SU-DHL-6 (cell line): Measurements from ENCODE around the gene PGAP3.

Source experiments
- H2AFZ ChIP-seq: fragments of 200-600 bp; sonication (generic); 2 replicates; pipeline ENCODE4 v1.6.1; 2014; ENCODE audit warnings: low read depth, mild to moderate bottlenecking, moderate library complexity, mixed read lengths, antibody characterized with exemption, low read length; ENCODE audit not compliant: severe bottlenecking
- H3F3A ChIP-seq: fragments of 200-600 bp; shearing (Covaris generic); 2 replicates; pipeline ENCODE4 v1.6.0; 2016; ENCODE audit warnings: antibody characterized with exemption, mild to moderate bottlenecking; ENCODE audit not compliant: insufficient read depth
- H3K27ac ChIP-seq: fragments of 200-600 bp; sonication (generic); 2 replicates; pipeline ENCODE4 v1.5.1; 2016; ENCODE audit warnings: low read depth, mild to moderate bottlenecking, low read length, moderate library complexity, mixed read lengths
- H3K27me3 ChIP-seq: fragments of 200-600 bp; sonication (generic), shearing (Covaris generic); 2 replicates; pipeline ENCODE4 v1.6.0; 2014; ENCODE audit warnings: mild to moderate bottlenecking, low read length
- H3K36me3 ChIP-seq: fragments of 200-600 bp; sonication (generic); 2 replicates; pipeline ENCODE4 v1.6.1; 2014; ENCODE audit warnings: mild to moderate bottlenecking, low read length, mixed read lengths
- H3K4me2 ChIP-seq: fragments of 300-600, 200-600 bp; shearing (Covaris generic), sonication (generic); 2 replicates; pipeline ENCODE4 v1.6.0; 2014; ENCODE audit warnings: low read length, low read depth, mild to moderate bottlenecking; ENCODE audit not compliant: poor library complexity, severe bottlenecking
- H3K4me3 ChIP-seq: fragments of 200-600 bp; sonication (generic); 2 replicates; pipeline ENCODE4 v1.5.1; 2014; ENCODE audit warnings: antibody characterized with exemption, low read length, mild to moderate bottlenecking, mixed read lengths; ENCODE audit not compliant: insufficient read depth, poor library complexity, severe bottlenecking
- H3K79me2 ChIP-seq: fragments of 200-600 bp; sonication (generic); 2 replicates; pipeline ENCODE4 v1.6.1; 2014; ENCODE audit warnings: mild to moderate bottlenecking, low read length, moderate library complexity; ENCODE audit not compliant: insufficient read depth
- H3K9ac ChIP-seq: fragments of 200-600 bp; sonication (generic); 2 replicates; pipeline ENCODE4 v1.7.0; 2014; ENCODE audit warnings: mild to moderate bottlenecking, low read length
- H3K9me2 ChIP-seq: fragments of 200-600 bp; sonication (generic); replicated peaks from 2 replicates; pipeline ENCODE4 v1.6.1; 2014; ENCODE audit warnings: low read length; ENCODE audit not compliant: insufficient read depth
- H3K9me3 ChIP-seq: fragments of 200-600 bp; sonication (generic); 2 replicates; pipeline ENCODE4 v1.6.1; 2014; ENCODE audit warnings: low read length, mixed read lengths; ENCODE audit not compliant: insufficient read depth
- H4K20me1 ChIP-seq: fragments of 200-600 bp; sonication (generic); 2 replicates; pipeline ENCODE4 v1.6.1; 2014; ENCODE audit warnings: low read depth, mild to moderate bottlenecking, antibody characterized with exemption, low read length, moderate library complexity, mixed read lengths
- EZH2phosphoT487 ChIP-seq: fragments of 200-600 bp; sonication (generic), shearing (Covaris generic); conservative IDR thresholded peaks from 2 replicates; pipeline ENCODE4 v1.6.1; 2018; ENCODE audit warnings: mild to moderate bottlenecking, antibody characterized with exemption, low read length, moderate library complexity, mixed read lengths
- TF ChIP-seq, protein P1 (sequence below): fragments of 200-600 bp; sonication (generic); IDR thresholded peaks from one replicate; pipeline ENCODE4 v1.5.1; 2017; ENCODE audit warnings: antibody characterized with exemption, mild to moderate bottlenecking, low read length, moderate library complexity; ENCODE audit not compliant: insufficient read depth, poor library complexity, severe bottlenecking

Gene PGAP3

DNA sequence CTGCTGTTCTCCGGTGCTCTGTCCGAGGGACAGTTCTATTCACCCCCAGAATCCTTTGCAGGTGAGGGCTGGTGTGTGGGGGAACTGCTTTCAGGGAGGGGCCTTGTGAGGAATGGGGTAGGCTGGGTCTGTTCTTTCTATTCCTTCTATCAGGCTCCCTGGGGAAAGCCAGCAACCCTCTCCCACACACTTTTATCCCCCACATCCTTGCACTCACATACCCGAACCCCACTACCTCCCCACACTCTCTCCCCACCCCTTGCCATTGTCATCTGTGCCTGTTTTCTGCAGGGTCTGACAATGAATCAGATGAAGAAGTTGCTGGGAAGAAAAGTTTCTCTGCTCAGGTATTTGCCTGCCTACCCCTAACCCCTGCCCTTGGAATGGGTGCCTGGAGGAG is 29.1 kb downstream of the PGAP3 start:
- H2AFZ ChIP-seq: no peak overlapping the region
- TF ChIP-seq EZH2phosphoT487: no peak
- TF ChIP-seq, protein P1, sequence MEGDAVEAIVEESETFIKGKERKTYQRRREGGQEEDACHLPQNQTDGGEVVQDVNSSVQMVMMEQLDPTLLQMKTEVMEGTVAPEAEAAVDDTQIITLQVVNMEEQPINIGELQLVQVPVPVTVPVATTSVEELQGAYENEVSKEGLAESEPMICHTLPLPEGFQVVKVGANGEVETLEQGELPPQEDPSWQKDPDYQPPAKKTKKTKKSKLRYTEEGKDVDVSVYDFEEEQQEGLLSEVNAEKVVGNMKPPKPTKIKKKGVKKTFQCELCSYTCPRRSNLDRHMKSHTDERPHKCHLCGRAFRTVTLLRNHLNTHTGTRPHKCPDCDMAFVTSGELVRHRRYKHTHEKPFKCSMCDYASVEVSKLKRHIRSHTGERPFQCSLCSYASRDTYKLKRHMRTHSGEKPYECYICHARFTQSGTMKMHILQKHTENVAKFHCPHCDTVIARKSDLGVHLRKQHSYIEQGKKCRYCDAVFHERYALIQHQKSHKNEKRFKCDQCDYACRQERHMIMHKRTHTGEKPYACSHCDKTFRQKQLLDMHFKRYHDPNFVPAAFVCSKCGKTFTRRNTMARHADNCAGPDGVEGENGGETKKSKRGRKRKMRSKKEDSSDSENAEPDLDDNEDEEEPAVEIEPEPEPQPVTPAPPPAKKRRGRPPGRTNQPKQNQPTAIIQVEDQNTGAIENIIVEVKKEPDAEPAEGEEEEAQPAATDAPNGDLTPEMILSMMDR: no peak
- no peaks in the 10 kb centered on the region for H3K36me3 ChIP-seq
- H3K27me3 ChIP-seq: no peaks in the 10 kb centered on the region
- H3K27ac ChIP-seq: no peak overlapping the region
- no peaks in the 10 kb centered on the region for H3K79me2 ChIP-seq
- H3F3A ChIP-seq: no peaks in the 10 kb centered on the region
- H4K20me1 ChIP-seq: no peaks in the 10 kb centered on the region
- no peak overlapping the region for H3K4me2 ChIP-seq
- no peak overlapping the region for H3K9ac ChIP-seq
- H3K4me3 ChIP-seq: no peak overlapping the region
- no peaks in the 10 kb centered on the region for H3K9me2 ChIP-seq
- no peaks in the 10 kb centered on the region for H3K9me3 ChIP-seq

DNA sequence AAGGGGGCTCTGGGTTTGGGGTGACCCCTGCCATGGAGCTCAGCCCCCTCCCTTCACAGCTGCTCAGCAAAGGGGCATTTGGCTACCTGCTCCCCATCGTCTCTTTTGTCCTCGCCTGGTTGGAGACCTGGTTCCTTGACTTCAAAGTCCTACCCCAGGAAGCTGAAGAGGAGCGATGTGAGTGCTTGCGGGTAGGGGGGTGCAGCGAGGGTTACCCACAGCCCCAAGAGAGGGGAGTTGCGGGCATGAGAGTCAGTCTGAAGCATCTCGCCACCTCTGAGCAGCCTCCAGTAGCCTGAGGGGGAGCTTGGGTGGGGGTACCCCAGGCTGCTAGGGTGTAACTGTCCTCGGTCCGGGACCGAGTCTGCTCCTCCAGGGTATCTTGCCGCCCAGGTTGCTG is 29.5 kb downstream of the PGAP3 start:
- H3F3A ChIP-seq: no peaks in the 10 kb centered on the region
- H3K79me2 ChIP-seq: no peaks in the 10 kb centered on the region
- no peaks in the 10 kb centered on the region for H3K9me2 ChIP-seq
- no peak overlapping the region for H3K9ac ChIP-seq
- no peak overlapping the region for H3K4me2 ChIP-seq
- H4K20me1 ChIP-seq: no peaks in the 10 kb centered on the region
- TF ChIP-seq, protein P1: no peak
- no peak for TF ChIP-seq EZH2phosphoT487
- no peak overlapping the region for H3K4me3 ChIP-seq
- H3K36me3 ChIP-seq: no peaks in the 10 kb centered on the region
- H3K27ac ChIP-seq: no peak overlapping the region
- no peaks in the 10 kb centered on the region for H3K27me3 ChIP-seq
- H2AFZ ChIP-seq: no peak overlapping the region
- no peaks in the 10 kb centered on the region for H3K9me3 ChIP-seq

- H3K79me2 ChIP-seq: no peaks in the 10 kb centered on the region
- no peaks in the 10 kb centered on the region for H4K20me1 ChIP-seq
- H3K27ac ChIP-seq: no peak overlapping the region
- H3F3A ChIP-seq: no peaks in the 10 kb centered on the region
- no peaks in the 10 kb centered on the region for H3K27me3 ChIP-seq
- no peaks in the 10 kb centered on the region for H3K9me3 ChIP-seq
- no peaks in the 10 kb centered on the region for H3K36me3 ChIP-seq
- no peak for TF ChIP-seq EZH2phosphoT487
- TF ChIP-seq, protein P1: no peak
- no peak overlapping the region for H3K9ac ChIP-seq
- no peak overlapping the region for H3K4me2 ChIP-seq
- no peak overlapping the region for H3K4me3 ChIP-seq
- H3K9me2 ChIP-seq: no peaks in the 10 kb centered on the region
- H2AFZ ChIP-seq: no peak overlapping the region
Measured at GRCh38 chr17:39655105-39655504, 32.8 kb downstream of the PGAP3 start.
